Body of pancreas (tissue), 4 donors: Measurements from ENCODE around the gene RPTOR.

Source experiments
- CTCF ChIP-seq, 7 experiments: fragments of 450-650 bp in 4 of 7; fragments of 200-600 bp in 3 of 7; sonication (generic) in 3 of 7; IDR thresholded peaks; one replicate each; pipeline ENCODE4 v1.5.1; 2016 to 2019; ENCODE audit warnings: antibody characterized with exemption in 7 of 7
- POLR2A ChIP-seq, 3 donors: fragments of 450-650 bp; IDR thresholded peaks; one replicate each; pipeline ENCODE4 v1.6.1; 2016; ENCODE audit warnings: antibody characterized with exemption in 3 of 3, mild to moderate bottlenecking in 2 of 3

DNA sequence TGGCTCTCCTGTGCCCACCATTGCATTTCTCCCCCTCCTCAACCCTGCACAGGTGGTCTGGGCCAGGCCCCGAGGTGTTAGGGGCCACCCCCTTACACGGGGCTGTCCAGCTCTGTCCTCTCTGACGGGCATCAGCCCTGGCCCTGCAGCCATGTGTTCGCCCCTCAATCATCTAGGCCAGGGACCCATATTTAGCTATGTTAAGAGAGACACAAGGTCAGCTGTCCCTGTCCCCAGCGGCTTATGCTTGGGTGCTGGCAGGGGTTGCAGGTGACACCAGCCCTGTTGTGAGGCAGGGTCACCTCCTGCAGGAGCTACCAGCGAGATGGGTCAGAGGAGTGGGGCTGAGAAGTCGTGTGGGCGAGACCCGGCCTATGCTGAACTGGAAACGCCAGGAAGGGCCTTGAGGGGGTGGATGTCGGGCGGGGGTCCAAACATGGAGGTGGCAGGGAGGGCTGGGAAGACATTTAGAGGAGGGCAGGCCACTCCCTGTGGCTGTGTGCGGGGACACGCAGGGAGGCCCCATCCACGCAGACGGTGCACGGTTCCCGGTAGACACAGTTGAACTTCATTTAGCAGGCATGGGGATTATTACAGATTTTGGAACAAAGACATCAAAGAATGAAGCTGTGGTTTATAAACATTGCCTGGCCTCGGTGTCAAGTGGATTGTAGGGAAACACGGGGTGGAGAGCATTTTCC is 313.8 kb downstream of the RPTOR start:
- TF ChIP-seq CTCF (IDR thresholded peaks at IDR 0.05): no peak
- no peak for TF ChIP-seq POLR2A (IDR thresholded peaks at IDR 0.05)
